Measurements from ENCODE around the gene PTPRA. TPM values are rescaled to one million over a fixed set of nuclear protein-coding genes. Genes with fewer than 3 reads are reported as not detected.

PTPRA gene
- total and polyA plus RNA-seq, 9 of the 15 experiments (the other 6 are each of a cell fraction or from before 2014, with no cell fraction given) = 3.4 to 80.5 (median 28.0) TPM

- TF ChIP-seq HOXB6 (CRISPR knock-in tag; IDR thresholded peaks at IDR 0.05; ENCODE audit: borderline replicate concordance) (no peak), PRMT5 (CRISPR knock-in tag; IDR thresholded peaks at IDR 0.05) (no peak), FOSL1 (tag; conservative IDR thresholded peaks at IDR 0.05) (no peak), ZNF239 (CRISPR knock-in tag; IDR thresholded peaks at IDR 0.05) (no peak), HINFP (tag; conservative IDR thresholded peaks at IDR 0.05; ENCODE audit: low read depth) (no peak)
These were observed 46.4 kb downstream of the PTPRA start (continued) for GRCh38 chr20:2919518-2920245.

GRCh38 chr20:2920473-2920872, 47.2 kb downstream of the PTPRA start:
- Histone ChIP-seq H3K9ac (ENCODE audit: insufficient read depth in 1 of 2, low read depth in 2 of 2, low read length in 2 of 2) (no peak overlapping the region), H3K4me2 (ENCODE audit: insufficient read depth, low read length) (no peak overlapping the region), H3K27me3 (ENCODE audit: control insufficient read depth in 2 of 2, insufficient read depth in 2 of 2, low read length in 2 of 2) (no peaks in the 10 kb centered on the region), H3K27ac (ENCODE audit: extremely low read depth, low read depth, low read length) (no peak overlapping the region), H3K79me2 (ENCODE audit: control insufficient read depth, insufficient read depth, low read length) (peaks cover 21% of the 10 kb centered on the region), H3K4me3 (no peak overlapping the region), H3K4me1 (replicated peaks in 1 of 2; ENCODE audit: control insufficient read depth in 2 of 2, insufficient read depth in 2 of 2, low read length in 2 of 2) (no peaks in the 10 kb centered on the region), H3K9me3 (replicated peaks; ENCODE audit: control insufficient read depth, insufficient read depth, low read depth, low read length) (no peaks in the 10 kb centered on the region), H3K36me3 (ENCODE audit: control insufficient read depth, insufficient read depth, low read length) (peaks cover 14% of the 10 kb centered on the region; the same call in 2 of the 3 replicates), H4K20me1 (replicated peaks; ENCODE audit: control insufficient read depth, insufficient read depth, low read length) (peaks cover 7% of the 10 kb centered on the region; the same call in 1 of the 2 replicates), H3K9me1 (ENCODE audit: control insufficient read depth, insufficient read depth, low read length) (no peaks in the 10 kb centered on the region), H2AFZ (ENCODE audit: low read depth, low read length) (no peak overlapping the region)
- DNase-seq (ENCODE audit: extremely low read depth in 1 of 4, low spot score in 3 of 4) = no peak
- CTCF ChIA-PET (ENCODE audit: low intra/inter-chr PET ratio) = no interaction called here
- ATAC-seq = no peak
- intact Hi-C loops (cut with micrococcal nuclease) = no loop called here
- POLR2A ChIA-PET = no interaction called here
- WGBS (ENCODE audit: insufficient coverage, low coverage, missing lambda C conversion rate) = 67% methylated on average over 1 of the region's 1 CpG
- BruUV-seq (replicated peaks) = no TSS peak
- in situ Hi-C loops (cut with MboI) = no loop called here
- FAIRE-seq = no peak
- TF ChIP-seq ZEB2 (IDR thresholded peaks at IDR 0.05) (no peak), HNRNPUL1 (IDR thresholded peaks at IDR 0.05; ENCODE audit: low read length) (no peak), EP400 (IDR thresholded peaks at IDR 0.05) (no peak), SMAD4 (CRISPR knock-in tag; conservative IDR thresholded peaks at IDR 0.05) (no peak), HSF4 (CRISPR knock-in tag; IDR thresholded peaks at IDR 0.05; ENCODE audit: borderline replicate concordance) (no peak), KLF13 (tag; IDR thresholded peaks at IDR 0.05; ENCODE audit: borderline replicate concordance, low read depth) (no peak), LEF1 (IDR thresholded peaks at IDR 0.05) (no peak), MYC (IDR thresholded peaks at IDR 0.05; ENCODE audit: low read depth, low read length) (no peak), MYC (CRISPR knock-in tag; IDR thresholded peaks at IDR 0.05; ENCODE audit: borderline replicate concordance, low read depth) (no peak), TAF15 (IDR thresholded peaks at IDR 0.05; ENCODE audit: low read depth, low read length) (no peak)

All from K562 (cell line).